ENCODE measurements around the gene CDH20. TPM values are rescaled to one million over a fixed set of nuclear protein-coding genes. Genes with fewer than 3 reads are reported as not detected.

CDH20 gene
- total RNA-seq, 2 donors from 2014 or later, result 0.28 to 0.68 TPM

DNA sequence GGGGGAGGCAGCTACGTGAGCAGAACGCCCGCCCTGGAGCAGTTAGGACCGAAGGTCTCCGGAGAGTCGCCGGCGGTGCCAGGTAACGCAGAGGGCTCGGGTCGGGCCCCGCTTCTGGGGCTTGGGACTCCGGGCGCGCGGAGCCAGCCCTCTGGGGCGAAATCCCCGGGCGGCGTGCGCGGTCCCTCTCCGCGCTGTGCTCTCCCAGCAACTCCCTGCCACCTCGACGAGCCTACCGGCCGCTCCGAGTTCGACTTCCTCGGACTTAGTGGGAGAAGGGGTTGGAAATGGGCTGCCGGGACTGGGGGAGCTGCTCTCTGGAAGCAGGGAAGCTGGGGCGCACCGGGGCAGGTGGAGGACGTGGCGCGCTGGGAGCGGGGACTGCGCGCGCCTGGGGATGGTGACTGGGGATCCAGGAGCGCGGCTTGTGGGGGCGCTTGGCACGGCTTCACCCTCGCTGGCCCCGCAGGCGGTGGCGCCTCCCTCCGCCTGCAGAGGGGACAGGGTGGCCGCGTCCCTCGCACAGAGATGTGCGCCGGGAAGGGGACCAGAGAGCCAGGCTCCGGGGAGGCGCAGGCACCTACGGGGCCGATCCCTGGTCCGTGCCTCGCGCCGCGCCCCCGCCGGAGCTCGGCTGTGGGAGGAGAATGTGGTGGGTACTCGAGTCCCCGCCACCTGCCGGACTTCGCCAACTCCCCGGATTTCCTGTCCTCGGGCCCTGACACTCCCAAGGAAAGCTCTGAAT lies 688 bp downstream of the CDH20 start:
- DNase-seq (ENCODE audit: low spot score), result no peak
- WGBS, result 1% methylated on average over 40 of the region's 73 CpGs
- peak overlapping the region; percentile 10 to 15 for H3K4me3 ChIP-seq

DNA sequence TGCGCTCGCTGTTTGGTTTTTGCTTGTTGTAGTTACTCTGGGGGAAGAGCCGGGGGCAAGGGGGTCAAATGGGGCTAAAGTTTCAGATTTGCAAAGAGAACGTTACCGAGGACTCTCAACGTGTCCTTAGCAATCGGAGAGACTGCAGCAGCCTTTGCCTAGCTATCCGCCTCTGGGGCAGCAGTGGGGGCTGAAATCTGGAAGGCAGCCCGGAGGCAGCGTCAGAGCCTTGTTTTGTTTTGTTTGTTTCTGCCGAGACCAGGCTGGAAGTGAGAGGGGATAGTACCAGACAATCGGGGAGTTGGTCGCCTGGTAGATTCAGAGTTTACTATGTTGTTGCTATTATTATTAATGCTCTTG lies 1.2 kb downstream of the CDH20 start:
- Histone ChIP-seq H3K27me3 (replicated peaks; ENCODE audit: insufficient read depth) (peaks cover 13% of the 10 kb centered on the region), H3K27ac (no peak overlapping the region), H3K9me3 (no peaks in the 10 kb centered on the region), H3K36me3 (no peaks in the 10 kb centered on the region), H3K4me3 (peak overlapping the region; percentile 10 to 15), H3K4me1 (replicated peaks) (no peaks in the 10 kb centered on the region)
- TF ChIP-seq, protein P1, sequence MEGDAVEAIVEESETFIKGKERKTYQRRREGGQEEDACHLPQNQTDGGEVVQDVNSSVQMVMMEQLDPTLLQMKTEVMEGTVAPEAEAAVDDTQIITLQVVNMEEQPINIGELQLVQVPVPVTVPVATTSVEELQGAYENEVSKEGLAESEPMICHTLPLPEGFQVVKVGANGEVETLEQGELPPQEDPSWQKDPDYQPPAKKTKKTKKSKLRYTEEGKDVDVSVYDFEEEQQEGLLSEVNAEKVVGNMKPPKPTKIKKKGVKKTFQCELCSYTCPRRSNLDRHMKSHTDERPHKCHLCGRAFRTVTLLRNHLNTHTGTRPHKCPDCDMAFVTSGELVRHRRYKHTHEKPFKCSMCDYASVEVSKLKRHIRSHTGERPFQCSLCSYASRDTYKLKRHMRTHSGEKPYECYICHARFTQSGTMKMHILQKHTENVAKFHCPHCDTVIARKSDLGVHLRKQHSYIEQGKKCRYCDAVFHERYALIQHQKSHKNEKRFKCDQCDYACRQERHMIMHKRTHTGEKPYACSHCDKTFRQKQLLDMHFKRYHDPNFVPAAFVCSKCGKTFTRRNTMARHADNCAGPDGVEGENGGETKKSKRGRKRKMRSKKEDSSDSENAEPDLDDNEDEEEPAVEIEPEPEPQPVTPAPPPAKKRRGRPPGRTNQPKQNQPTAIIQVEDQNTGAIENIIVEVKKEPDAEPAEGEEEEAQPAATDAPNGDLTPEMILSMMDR (IDR thresholded peaks at IDR 0.05), result no peak
- TF ChIP-seq POLR2AphosphoS5 (IDR thresholded peaks at IDR 0.05) (no peak), POLR2A (IDR thresholded peaks at IDR 0.05) (no peak)
- intact Hi-C loops (cut with DNase I), result loop anchor here (10.0 kb wide), 1 partner anchor 140 kb away; no protein-coding TSS in a partner anchor
- WGBS, result 7% methylated on average over 13 of the region's 13 CpGs
- no peak for DNase-seq (ENCODE audit: low spot score)

More for the DNA sequence above, 688 bp downstream of the CDH20 start:
- no peak for TF ChIP-seq POLR2A (IDR thresholded peaks at IDR 0.05)
- TF ChIP-seq, protein P1 (IDR thresholded peaks at IDR 0.05), result no peak
- no peak for TF ChIP-seq POLR2AphosphoS5 (IDR thresholded peaks at IDR 0.05)
- intact Hi-C loops (cut with DNase I), result loop anchor here (10.0 kb wide), 1 partner anchor 141 kb away; no protein-coding TSS in a partner anchor
- Histone ChIP-seq H3K36me3 (no peaks in the 10 kb centered on the region), H3K9me3 (no peaks in the 10 kb centered on the region), H3K27me3 (replicated peaks; ENCODE audit: insufficient read depth) (peaks cover 13% of the 10 kb centered on the region), H3K27ac (no peak overlapping the region), H3K4me1 (replicated peaks) (no peaks in the 10 kb centered on the region)

DNA sequence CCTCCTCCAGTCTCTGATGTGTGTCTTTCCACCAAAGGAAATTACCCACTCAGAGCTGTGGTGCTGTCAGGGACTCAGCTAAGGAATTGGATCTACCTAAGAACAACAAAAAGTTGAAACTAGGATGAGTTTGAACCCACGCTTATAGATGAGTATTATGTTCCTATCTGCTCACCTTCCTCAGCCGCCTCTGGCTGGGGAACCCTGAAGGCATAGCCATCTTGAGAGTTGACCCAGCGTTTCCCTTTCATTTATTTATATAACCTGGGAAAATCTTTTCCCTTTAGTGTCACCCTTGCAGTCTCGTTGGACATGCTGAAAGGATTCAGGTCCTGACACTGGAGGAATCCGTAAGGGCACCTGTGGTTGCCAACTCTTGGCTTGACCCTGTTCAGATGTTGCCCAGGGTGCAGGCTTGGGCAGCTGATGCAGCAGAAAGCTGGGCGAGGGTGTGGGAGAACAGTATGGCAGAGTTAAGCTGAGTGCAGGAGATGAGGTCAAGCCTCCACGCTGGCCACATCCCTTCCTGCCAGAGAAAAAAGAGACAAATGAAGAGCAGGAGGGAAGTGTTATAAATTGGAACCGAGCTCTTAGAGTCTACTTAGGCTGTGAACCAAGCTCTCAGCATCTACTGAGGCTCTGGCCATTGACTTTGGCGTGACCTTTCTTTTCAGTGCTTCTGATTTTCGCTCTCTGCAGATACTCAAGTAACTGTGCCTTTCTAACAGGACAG lies 1.9 kb downstream of the CDH20 start:
- Histone ChIP-seq H3K36me3 (no peaks in the 10 kb centered on the region), H3K27me3 (replicated peaks; ENCODE audit: insufficient read depth) (peaks cover 13% of the 10 kb centered on the region), H3K4me1 (replicated peaks) (no peaks in the 10 kb centered on the region), H3K4me3 (no peak overlapping the region), H3K9me3 (no peaks in the 10 kb centered on the region), H3K27ac (no peak overlapping the region)
- 62% methylated on average over 10 of the region's 10 CpGs for WGBS
- TF ChIP-seq POLR2AphosphoS5 (IDR thresholded peaks at IDR 0.05) (no peak), POLR2A (IDR thresholded peaks at IDR 0.05) (no peak)
- TF ChIP-seq, protein P1 (IDR thresholded peaks at IDR 0.05), result no peak
- intact Hi-C loops (cut with DNase I), result loop anchor here (10.0 kb wide), 1 partner anchor 140 kb away; no protein-coding TSS in a partner anchor
- DNase-seq (ENCODE audit: low spot score), result no peak

DNA sequence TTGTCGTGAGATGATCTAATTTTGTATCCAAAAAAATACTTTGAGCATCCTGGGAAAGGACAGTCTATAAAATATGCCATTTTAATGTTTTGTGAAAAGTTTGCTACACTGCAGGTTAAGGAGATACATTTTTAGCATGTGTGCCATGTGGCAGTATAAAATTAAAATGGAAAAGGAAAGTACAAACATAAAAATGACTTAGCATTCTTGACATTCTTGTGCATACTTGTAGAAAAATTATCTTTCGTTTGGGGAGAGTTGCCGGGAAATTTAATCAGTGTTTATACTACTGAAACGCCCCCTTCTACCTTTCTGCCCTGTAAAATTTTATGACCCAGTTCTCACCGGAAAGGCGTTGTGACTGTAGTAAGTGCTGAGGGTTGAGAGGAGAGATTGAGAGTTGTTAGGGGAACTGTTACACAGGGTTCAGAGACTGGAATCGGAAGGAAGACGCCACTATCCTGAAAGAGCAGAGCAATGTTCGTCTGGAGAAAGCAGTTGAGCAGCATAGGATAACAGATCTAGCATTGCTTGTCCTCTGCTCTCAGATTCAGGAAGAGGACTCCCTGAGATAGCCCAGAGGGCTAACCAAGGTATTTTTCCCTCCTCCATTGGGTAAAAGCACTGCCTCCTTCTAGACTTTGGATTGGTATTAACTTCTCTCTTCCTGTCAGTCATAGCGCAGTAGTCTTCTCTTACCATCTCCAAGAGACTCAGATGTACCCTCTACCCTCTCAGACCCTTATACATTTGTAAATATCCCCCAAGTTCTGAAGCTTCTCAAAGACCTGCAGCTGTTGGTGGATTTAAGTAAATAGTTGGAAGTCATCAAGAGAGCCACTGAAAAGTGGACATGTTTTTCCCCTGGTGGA lies 2.7 kb downstream of the CDH20 start:
- no peaks in the 10 kb centered on the region for H3K9me3 ChIP-seq
- H3K4me1 ChIP-seq (replicated peaks), result no peaks in the 10 kb centered on the region
- TF ChIP-seq POLR2AphosphoS5 (IDR thresholded peaks at IDR 0.05), result no peak
- no peak for TF ChIP-seq POLR2A (IDR thresholded peaks at IDR 0.05)
- TF ChIP-seq, protein P1 (IDR thresholded peaks at IDR 0.05), result no peak
- intact Hi-C loops (cut with DNase I), result loop anchor here (10.0 kb wide), 1 partner anchor 139 kb away; no protein-coding TSS in a partner anchor
- peaks cover 13% of the 10 kb centered on the region for H3K27me3 ChIP-seq (replicated peaks; ENCODE audit: insufficient read depth)
- H3K4me3 ChIP-seq, result no peak overlapping the region
- no peaks in the 10 kb centered on the region for H3K36me3 ChIP-seq
- DNase-seq (ENCODE audit: low spot score), result no peak
- WGBS, result 24% methylated on average over 10 of the region's 10 CpGs
- H3K27ac ChIP-seq, result no peak overlapping the region

Measured in prostate gland (tissue), 2 donors.